Measurements from ENCODE around the gene TMOD3.

TMOD3 gene

GRCh38 chr15:51803965-51804364, 25.5 kb upstream of the TMOD3 start:
- Histone ChIP-seq H3K36me3 (ENCODE audit: control insufficient read depth, low read length) (no peaks in the 10 kb centered on the region), H3K79me2 (ENCODE audit: control insufficient read depth, low read length) (no peaks in the 10 kb centered on the region), H3K9me3 (ENCODE audit: control insufficient read depth, insufficient read depth, low read length) (no peaks in the 10 kb centered on the region), H3K4me2 (ENCODE audit: low read length) (no peak overlapping the region), H3F3A (ENCODE audit: control insufficient read depth, insufficient read depth) (no peaks in the 10 kb centered on the region), H3K27ac (ENCODE audit: low read depth, low read length) (no peak overlapping the region), H3K9me2 (replicated peaks; ENCODE audit: control insufficient read depth, low read length) (no peaks in the 10 kb centered on the region), H3K4me1 (ENCODE audit: control insufficient read depth, low read length) (peaks cover 10% of the 10 kb centered on the region), H3K27me3 (ENCODE audit: control insufficient read depth, low read length) (no peaks in the 10 kb centered on the region), H4K20me1 (ENCODE audit: control insufficient read depth, insufficient read depth, low read depth, low read length) (no peaks in the 10 kb centered on the region), H3K4me3 (ENCODE audit: low read length) (no peak overlapping the region)
- TF ChIP-seq EZH2phosphoT487 (IDR thresholded peaks at IDR 0.05; ENCODE audit: borderline replicate concordance, low read length) (no peak), CTCF (IDR thresholded peaks at IDR 0.05; ENCODE audit: low read depth, low read length, poor library complexity, severe bottlenecking) (no peak)

GRCh38 chr15:51806123-51806522, 23.3 kb upstream of the TMOD3 start:
- no peak overlapping the region for H3K4me2 ChIP-seq (ENCODE audit: low read length)

GRCh38 chr15:51809457-51809856, 20.0 kb upstream of the TMOD3 start:
- Histone ChIP-seq H3K4me2 (ENCODE audit: low read length) (no peak overlapping the region), H3K9me3 (ENCODE audit: control insufficient read depth, insufficient read depth, low read length) (no peaks in the 10 kb centered on the region), H3F3A (ENCODE audit: control insufficient read depth, insufficient read depth) (no peaks in the 10 kb centered on the region), H3K27me3 (ENCODE audit: control insufficient read depth, low read length) (0 out of 2 replicates have a peak, but pooled peaks cover 3% of the 10 kb centered on the region), H3K79me2 (ENCODE audit: control insufficient read depth, low read length) (no peaks in the 10 kb centered on the region), H4K20me1 (ENCODE audit: control insufficient read depth, insufficient read depth, low read depth, low read length) (no peaks in the 10 kb centered on the region), H3K27ac (ENCODE audit: low read depth, low read length) (no peak overlapping the region), H3K4me1 (ENCODE audit: control insufficient read depth, low read length) (no peaks in the 10 kb centered on the region), H3K4me3 (ENCODE audit: low read length) (no peak overlapping the region), H3K9me2 (replicated peaks; ENCODE audit: control insufficient read depth, low read length) (no peaks in the 10 kb centered on the region), H3K36me3 (ENCODE audit: control insufficient read depth, low read length) (no peaks in the 10 kb centered on the region)
- TF ChIP-seq EZH2phosphoT487 (IDR thresholded peaks at IDR 0.05; ENCODE audit: borderline replicate concordance, low read length) (no peak), CTCF (IDR thresholded peaks at IDR 0.05; ENCODE audit: low read depth, low read length, poor library complexity, severe bottlenecking) (no peak)

More at GRCh38 chr15:51806123-51806522, 23.3 kb upstream of the TMOD3 start:
- no peak overlapping the region for H3K27ac ChIP-seq (ENCODE audit: low read depth, low read length)
- no peak overlapping the region for H3K4me3 ChIP-seq (ENCODE audit: low read length)
- 0 out of 2 replicates have a peak, but pooled peaks cover 3% of the 10 kb centered on the region for H3K27me3 ChIP-seq (ENCODE audit: control insufficient read depth, low read length)
- TF ChIP-seq EZH2phosphoT487 (IDR thresholded peaks at IDR 0.05; ENCODE audit: borderline replicate concordance, low read length) (no peak), CTCF (IDR thresholded peaks at IDR 0.05; ENCODE audit: low read depth, low read length, poor library complexity, severe bottlenecking) (no peak)
- H3K36me3 ChIP-seq (ENCODE audit: control insufficient read depth, low read length) = no peaks in the 10 kb centered on the region
- H3K9me3 ChIP-seq (ENCODE audit: control insufficient read depth, insufficient read depth, low read length) = no peaks in the 10 kb centered on the region
- no peaks in the 10 kb centered on the region for H3K79me2 ChIP-seq (ENCODE audit: control insufficient read depth, low read length)
- H3F3A ChIP-seq (ENCODE audit: control insufficient read depth, insufficient read depth) = no peaks in the 10 kb centered on the region
- no peaks in the 10 kb centered on the region for H3K9me2 ChIP-seq (replicated peaks; ENCODE audit: control insufficient read depth, low read length)
- H4K20me1 ChIP-seq (ENCODE audit: control insufficient read depth, insufficient read depth, low read depth, low read length) = no peaks in the 10 kb centered on the region
- peaks cover 9% of the 10 kb centered on the region for H3K4me1 ChIP-seq (ENCODE audit: control insufficient read depth, low read length)

Data from DOHH2 (cell line).